NCI-H2171 treated with DMSO at 0.1 percent for 48 hours (cell line): ENCODE data around the gene C2CD2L.
"Not testable (repeated sequence)": the region's sequence is repeated elsewhere in the genome, so short reads cannot be mapped to it uniquely, and the experiment has no call there.

Experiments used
- DNase-seq: peaks from one replicate; lab custom pipeline; 2025; lab: John Stamatoyannopoulos, UW

The C2CD2L gene

DNA sequence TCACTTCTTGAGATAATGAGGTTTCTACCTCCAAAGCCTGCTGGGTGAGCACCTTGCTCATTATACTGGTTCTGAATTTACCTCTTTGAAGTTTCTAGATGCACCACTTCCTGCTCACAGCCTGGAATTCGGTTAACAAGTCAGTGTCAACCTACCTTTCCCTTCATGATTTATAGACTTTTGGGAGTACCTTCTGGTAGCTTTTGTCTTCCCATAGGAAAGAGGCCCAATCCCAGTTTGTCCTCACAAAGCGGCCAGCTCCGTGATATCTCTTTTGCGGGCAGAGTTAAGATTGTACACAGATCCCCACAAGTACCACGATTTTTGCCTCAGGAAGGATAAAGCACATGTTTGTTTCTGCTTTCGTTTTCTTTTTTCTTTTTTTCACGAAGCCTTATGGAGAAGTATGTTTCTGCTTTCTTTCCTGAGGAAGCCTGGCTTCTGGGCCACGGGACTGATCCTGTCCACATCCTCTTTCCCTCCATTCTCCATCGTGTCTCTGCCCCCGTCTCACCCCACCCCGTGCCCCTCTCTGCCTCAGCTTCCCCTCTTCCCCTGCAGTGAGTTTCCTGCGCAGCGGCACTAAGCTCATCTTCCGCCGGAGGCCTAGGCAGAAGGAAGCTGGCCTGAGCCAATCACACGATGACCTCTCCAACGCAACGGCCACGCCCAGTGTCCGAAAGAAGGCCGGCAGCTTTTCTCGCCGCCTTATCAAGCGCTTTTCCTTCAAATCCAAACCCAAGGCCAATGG, 8.5 kb downstream of the C2CD2L start:
- DNase-seq = no peak

DNA sequence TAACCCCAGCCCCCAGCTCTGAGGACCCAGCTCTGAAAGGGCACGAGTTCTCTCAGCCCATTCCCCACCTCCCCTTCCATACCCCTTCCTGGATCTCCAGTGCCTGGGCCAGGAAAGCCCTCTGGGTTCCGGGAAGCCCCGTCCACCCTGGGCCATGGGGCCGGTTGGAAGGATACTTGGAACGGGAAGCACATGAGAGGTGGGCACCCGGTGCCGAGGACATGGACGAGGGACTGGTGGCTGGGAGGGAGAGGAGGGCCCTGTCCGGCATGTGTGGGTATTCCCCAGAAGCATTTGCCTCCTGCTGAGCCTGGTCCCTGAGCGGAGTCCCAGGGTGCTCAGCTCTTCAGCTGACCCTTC, 9.1 kb downstream of the C2CD2L start:
- DNase-seq = no peak

DNA sequence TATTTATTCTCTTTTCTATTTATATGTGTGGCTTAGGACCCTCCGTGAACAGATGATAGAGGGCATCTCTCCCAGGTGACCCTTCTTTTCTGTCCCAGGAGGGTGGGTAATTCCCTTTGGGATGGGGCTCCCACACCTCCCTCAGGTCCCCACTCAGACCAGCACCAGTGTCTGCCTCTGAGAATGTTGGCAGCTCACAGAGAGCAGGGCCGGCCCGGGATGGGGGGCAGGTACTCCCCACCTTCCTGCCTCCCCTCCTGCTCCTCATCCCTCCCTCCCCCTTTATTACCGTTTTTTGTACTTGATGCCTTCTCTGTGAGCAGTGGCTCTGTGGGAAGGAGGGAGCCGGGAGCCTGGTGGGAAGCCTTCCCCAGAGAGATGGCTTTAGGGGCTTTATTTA, 9.5 kb downstream of the C2CD2L start:
- no peak for DNase-seq

DNA sequence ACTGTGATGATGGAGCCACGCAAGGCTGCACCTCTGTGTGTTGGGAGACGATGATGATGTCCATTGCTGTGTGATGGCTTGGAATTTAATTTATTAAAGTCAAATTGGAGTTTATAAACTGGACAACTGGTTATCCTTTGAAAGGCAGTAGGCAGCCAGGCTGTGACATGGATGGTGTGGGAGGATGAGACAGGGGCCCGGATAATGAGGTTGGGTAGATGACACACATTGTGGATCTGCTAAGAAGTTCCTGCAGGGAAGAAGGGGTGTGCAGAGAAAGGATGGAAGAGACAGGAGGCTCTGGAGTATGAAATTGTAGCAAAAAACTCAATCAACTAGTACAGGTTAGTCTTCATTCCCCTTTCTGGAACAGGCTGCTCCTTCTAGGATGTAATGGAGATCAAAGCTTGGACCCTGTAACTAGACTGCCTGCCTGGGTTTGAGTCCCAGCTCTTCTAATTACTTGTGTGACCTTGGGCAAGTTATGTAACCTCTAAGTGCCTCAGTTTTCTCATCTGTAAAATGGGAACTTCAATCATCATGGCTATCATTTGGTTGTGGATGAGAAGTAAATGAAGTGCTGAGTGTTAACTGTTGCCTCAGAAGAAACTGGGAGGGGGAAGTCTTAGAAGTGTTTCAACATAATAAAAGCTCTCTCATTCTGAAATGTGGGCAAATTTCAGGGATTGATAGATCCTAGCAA, 10.0 kb downstream of the C2CD2L start:
- DNase-seq = no peak

DNA sequence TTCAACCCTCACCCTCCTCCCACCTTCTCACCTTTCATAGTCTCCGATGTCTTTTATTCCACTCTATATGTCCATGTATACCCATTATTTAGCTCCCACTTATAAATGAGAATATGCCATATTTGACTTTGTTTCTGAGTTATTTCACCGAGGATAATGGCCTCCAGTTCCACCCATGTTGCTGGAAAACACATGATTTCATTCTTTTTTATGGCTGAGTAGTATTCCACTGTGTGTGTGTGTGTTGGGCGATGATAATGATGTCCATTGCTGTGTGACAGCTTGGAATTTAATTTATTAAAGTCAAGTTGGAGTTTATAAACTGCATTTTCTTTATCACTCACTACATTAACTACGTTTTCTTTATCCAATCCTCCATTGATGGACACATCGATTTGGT, 11.1 kb downstream of the C2CD2L start:
- no peak for DNase-seq

DNA sequence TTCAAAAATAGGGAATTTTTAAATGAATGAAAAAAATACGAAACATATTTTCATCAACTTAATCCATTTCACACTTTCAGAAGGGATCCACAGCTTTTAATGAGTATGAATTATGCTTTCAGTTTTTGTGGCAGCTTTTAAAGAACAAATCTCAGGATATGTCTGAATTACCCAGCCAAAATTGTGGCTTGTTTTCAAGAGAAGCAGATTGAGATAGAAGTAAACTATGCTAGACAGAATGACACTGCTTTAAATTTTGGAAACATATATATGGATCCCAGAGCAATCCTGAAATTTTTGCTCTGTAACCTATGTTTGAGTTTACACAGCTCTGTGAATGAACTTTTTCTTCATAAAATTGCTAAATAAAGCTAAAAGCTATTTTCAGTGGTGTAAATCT, 11.8 kb downstream of the C2CD2L start:
- no peak for DNase-seq

DNA sequence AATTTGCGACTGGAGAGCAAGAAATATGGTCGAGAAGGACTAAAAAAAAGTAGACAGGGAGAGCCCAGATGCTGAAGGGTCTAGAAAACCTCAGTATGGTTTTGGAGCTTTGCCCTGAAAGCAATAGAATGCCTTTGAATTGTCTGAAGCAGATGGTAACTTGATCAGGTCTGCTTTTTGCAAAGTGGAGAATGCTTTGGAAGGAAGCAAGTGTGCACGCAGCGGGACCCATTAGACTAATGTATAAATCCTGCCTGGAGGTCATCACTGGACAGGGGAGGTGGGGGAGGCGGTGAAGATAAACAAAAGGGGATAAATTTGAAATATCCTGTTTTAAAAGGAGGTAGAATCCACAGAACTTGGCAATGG, 13.5 kb downstream of the C2CD2L start:
- peak; percentile 50 for DNase-seq

DNA sequence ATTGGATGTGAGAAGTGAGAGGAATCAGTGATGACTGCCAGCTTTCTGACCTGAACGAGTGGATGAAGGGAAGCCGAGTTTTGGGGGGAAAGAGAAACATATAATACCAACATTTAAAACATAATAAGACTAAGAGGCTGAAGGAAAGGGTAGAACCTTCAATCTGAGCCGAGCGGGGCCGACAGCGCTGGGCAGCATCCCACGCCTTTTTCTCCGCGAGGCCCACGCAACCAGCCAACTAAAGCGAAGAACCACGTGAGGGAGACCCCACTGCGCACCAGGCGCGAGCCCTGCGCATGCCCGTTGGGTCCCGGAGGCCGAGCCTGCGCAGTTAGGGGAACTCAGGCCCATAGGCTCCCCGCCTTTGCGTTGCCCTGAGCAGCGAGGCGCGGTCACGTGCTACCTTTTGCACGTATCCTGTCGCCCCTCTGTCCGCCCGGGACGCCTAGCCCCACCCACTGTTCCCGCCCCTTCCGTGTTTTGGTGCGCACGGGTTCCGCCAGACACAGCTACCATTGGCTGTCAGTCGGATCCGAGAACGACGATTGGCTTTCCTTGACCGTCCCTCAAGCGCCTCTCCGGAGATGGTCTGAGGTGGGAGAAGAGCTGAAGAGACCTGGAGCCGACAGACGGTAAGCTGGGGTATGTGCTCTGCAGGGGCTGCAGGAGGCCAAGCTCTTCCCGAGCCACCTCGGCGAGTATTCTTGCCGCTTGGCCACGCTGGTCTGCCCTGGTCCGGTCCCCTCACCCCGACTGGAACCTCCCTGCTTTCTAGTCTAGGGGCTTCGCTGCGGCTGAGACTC, 14.1 kb downstream of the C2CD2L start, which contains the start of gene HINFP:
Gene HINFP (plus strand): TSS at position 573 of the 803 bp plus-strand sequence. CDS start 5,365 bp downstream, outside the sequence.
- peak; percentile 94 for DNase-seq

DNA sequence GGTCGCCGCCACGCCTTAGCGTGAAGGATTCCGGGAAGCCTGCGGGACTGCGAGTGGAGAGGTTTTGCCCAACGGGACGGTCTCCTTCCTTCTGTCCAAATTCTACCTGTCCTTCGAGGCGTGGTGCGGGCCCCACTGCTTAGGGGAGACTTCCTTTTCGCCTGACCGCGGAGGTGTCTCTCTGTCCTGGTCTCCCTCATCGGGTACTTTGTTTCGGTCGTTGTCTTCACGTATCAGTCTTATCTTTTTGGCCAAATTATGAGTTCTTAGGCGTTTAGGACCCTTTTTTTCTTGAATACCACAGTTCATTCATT, 14.6 kb downstream of the C2CD2L start:
- DNase-seq = no peak

DNA sequence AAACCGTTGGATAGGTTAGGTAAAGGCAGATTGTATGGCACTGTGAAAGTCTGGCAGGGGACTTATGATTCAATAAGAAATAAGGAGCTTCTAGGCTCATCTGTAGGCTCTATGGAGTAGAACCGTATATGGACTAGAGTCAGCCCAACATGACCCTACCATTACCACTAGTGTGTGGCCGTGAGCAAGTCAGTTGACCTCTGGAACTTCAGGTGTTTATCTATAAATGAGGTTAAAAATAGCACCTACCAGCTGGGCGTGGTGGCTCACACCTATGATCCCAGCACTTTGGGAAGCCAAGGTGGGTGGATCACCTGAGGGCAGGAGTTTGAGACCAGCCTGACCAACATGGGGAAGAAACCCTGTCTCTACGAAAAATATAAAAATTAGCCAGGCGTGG, 18.7 kb downstream of the C2CD2L start:
- no peak for DNase-seq

DNA sequence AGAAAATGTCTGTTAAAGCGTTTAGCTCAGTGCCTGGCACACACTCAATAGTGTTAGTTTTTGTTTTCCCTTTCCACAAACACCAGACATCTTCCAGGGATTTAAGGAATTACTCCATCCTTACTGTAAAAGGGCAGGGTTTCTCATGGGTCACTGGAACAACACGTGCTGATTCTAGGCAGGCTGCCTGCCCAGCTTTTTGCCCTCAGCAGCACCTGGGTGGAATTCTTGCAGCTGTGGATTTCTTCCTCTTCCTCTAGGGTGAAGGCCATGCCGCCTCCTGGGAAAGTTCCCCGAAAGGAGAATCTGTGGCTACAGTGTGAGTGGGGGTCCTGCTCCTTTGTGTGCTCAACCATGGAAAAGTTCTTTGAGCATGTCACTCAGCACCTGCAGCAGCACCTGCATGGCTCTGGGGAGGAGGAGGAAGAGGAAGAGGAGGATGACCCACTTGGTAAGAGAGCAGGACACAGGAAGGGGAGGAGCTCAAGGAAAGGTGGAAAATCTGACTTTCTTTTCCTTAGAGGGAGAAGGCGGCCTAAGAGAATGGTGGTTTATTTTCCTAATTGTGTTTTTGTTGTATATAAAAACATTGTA, 19.6 kb downstream of the C2CD2L start:
- no peak for DNase-seq

DNA sequence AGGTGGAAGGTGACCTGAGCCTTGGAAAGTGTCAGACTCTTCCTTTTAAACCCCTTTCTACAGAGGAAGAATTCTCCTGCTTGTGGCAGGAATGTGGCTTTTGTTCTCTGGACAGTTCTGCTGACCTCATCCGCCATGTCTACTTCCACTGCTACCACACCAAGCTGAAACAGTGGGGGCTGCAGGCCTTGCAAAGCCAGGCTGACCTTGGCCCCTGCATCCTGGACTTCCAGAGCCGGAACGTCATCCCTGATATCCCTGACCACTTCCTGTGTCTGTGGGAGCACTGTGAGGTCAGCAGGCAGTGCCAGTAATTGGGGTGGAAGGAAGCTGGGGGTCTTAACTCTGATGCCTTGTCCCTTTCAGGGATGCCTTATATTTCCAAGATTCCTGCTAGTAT, 23.5 kb downstream of the C2CD2L start:
- no peak for DNase-seq

DNA sequence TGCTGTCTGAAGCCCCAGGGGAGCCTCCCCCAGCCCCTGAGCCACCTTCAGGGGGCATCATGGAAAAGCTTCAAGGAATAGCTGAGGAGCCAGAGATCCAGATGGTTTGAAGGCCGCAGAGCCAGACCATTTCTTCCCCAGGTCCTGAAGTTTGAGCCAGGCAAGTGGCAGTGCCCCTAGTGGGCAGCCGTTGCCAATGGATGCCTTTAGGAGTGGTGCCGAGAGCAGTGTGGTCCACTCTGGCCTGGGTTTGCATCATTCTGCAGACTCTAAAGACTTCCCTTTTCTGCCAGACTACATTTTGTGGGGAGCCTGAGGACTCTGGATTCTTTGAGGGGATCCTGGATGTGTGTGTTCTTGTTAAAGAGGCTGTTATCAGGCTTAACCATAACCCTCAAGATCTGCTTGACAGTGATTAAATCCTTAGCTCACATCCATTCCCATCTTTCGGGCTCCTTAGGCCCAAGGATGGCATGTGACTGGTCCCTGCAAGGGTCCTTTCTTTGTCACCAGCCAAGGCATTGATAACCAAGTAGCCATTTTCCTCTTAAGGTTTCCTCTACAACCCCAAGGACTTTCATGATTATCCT, 27.3 kb downstream of the C2CD2L start:
- DNase-seq = no peak

DNA sequence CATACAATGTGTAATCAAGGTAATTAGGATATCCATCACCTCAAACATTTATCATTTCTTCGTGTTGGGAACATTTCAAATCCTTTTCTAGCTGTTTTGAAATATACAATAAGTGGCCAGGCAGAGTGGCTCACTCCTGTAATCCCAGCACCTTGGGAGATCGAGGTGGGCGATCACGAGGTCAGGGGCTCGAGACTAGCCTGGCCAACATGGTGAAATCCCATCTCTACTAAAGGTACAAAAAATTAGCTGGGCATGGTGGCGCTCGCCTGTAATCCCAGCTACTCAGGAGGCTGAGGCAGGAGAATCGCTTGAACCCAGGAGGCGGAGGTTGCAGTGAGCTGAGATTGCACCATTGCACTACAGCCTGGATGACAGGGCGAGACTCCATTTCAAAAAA, 32.1 kb downstream of the C2CD2L start:
- not testable (repeated sequence) for DNase-seq

DNA sequence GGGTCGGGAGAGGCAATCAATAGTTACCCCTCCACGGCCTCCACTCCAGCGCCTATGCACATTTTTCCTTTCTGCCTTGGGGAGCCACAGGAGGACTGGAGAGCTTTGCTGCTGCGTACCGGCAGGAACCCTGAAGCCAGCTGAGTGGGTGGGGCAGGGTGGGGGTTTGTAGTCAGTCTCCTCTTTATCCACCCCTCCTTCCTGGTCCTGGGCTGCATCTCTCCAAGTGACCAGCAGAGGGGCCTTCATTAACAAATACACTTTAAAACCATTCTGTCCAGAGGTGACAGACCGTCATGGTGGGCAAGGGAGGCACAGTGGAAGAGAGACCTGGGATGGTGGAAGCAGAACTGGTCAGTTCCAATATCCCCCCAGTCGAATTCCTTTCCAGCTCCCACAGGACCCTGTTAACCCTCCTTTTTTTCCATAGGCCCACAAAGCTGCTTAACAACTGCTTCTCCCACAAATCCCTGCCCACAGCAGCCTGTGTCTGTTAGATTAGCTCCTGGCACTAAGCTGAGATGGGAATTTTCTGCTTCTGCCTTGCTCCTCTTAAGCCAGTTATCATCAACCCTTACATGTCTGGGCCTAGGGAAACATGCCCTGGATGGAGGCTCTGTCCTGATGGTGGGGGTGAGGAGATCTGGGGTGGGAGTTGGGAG, 37.8 kb downstream of the C2CD2L start:
- DNase-seq = no peak

DNA sequence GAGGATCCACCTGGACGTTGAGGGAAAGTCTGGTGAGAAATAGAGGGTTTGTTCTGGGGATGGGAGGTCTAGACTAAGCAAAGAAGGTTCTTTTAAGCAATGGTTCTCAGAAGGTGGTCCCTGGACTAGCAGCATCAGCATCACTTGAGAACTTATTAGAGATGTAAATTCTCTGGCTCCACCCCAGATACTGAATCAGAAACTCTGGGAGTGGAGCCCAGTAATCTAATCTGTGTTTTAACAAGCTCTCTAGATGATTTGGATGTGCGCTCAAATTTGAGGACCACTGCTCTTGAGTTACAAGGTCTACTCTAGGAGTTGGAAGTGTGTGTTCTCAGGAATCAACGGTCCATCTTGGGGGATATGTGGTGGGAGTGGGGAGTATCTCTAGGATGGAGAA, 38.4 kb downstream of the C2CD2L start:
- no peak for DNase-seq

DNA sequence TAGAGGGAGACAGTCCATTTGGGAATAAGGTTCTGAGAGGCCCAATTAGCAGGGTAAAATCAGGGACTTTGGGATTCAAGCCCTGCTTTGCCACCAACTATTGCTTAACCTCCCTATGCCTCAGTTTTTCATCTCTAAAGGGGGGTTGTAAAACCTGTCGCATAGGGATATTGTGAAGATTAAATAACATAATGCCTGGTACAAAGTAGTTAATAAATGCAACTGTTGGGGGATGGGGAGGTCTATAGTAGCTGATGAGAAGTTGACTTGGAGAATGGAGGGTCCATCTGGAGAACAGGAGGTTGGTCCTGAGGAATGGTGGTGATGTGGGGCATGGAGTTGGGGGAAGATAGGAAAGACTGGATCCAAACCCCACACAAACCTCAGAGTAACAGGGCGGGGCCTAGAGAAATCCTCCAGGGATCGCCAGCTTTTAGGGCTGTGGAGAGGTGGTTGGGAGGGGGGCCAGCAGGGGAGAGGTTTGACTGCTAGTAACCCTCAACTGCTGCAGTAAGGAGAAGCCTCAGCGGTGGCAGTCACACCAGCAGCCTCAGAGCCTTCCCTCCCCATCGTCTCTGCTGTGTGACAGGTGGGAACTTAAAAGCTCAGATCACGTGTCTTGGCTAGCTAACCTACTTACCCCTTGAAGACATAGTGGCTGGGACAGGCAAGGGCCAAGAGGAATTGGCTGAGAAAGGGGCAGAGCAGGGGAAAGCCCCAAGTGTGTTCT, 40.6 kb downstream of the C2CD2L start:
- peak; percentile 59 for DNase-seq

DNA sequence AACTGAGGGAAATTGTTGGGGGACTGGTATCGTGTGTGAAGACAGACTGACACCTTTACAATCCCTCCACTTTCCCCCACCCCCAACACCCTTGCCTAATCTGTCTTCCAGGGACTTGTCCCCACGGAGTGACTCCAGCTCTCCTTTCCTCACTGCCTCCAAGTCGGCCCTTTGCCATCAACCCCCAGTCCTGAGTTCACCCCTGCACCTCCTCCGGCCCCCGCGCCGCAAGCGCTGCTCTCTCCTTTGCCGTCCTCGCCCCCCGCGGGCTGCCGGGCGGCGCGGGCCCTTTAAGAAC, 41.5 kb downstream of the C2CD2L start:
- no peak for DNase-seq

DNA sequence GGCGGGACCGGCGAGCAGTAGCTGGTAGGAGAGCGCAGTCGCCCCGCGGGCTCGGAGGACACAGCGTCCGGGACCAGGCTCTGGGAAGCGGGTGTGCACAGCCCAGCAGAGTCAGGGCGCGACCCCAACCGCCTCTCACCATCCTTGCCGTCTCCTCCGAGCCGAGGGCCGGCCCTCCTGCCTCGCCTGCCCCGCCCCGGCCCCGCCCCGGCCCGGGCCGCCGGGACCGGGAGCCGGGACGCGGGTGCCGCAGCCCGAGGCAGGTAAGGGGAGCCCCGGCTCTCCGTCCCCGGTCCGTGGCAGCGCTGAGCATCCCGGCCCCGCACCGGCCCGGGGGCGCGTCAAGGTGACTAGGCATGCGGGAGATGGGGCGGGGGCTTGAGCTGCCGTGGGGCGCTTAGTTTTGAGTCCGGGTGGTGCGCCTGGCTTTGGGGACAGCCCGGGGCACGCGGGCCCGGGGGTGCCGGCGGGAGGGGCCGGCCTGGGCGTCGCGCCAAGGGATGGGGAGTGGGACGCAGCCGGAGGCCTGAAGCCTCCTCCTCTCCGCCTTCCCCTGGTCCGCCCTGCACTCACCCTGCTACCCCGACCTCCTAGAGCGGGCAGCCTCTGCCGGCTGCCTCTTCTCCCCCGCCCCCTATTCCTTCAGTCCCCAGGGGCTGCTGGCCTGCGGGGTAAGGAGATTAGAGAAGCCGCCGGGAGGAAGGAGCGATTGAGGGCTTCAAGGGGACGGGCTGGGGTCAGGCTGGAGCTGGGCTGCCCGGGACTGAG, 42.1 kb downstream of the C2CD2L start, which contains the start of gene ABCG4:
Gene ABCG4 (plus strand): TSS at position 35 of the 768 bp plus-strand sequence. CDS start 914 bp downstream, outside the sequence.
- no peak for DNase-seq

DNA sequence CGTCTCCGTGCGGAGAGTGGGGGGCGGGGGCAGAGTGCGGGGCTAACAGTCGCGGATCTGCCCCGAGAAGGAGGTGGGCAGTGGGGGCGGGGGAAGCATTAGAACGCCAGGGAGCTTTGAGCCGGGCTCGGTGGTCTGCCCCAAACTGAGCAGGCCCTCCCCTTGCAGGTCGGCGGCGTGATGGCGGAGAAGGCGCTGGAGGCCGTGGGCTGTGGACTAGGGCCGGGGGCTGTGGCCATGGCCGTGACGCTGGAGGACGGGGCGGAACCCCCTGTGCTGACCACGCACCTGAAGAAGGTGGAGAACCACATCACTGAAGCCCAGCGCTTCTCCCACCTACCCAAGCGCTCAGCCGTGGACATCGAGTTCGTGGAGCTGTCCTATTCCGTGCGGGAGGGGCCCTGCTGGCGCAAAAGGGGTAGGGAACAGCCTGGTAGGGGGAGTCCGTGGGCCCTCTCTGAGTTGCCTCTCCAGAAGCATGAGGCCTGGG, 42.7 kb downstream of the C2CD2L start:
- no peak for DNase-seq
